Astrocyte (in vitro differentiated cells and primary cell): ENCODE measurements around the gene TGM1.

Source experiments
- CTCF ChIP-seq: IDR thresholded peaks from 2 replicates; pipeline ENCODE4 v1.5.1; 2011; ENCODE audit warnings: low read depth, mild to moderate bottlenecking, inconsistent platforms, low read length, moderate library complexity; ENCODE audit not compliant: insufficient read depth
- EZH2 ChIP-seq: IDR thresholded peaks from 2 replicates; pipeline ENCODE4 v1.6.1; 2012; ENCODE audit warnings: mild to moderate bottlenecking, low read length, inconsistent platforms; ENCODE audit not compliant: insufficient read depth

- no peak for TF ChIP-seq CTCF
- TF ChIP-seq EZH2: no peak
Observed at GRCh38 chr14:24292118-24292807, 29.3 kb upstream of the TGM1 start.
